Caco-2 (cell line): ENCODE results near the gene DFFB. TPM values are rescaled to one million over a fixed set of nuclear protein-coding genes. Genes with fewer than 3 reads are reported as not detected.

ENCODE experiments used
- BruUV-seq: library from RNA; stranded (reverse); fragments of 400-500 nt; replicated peaks from 2 replicates; lab custom pipeline; 2021; lab: Mats Ljungman, UMichigan
- CTCF ChIA-PET: fragments of 300-600 bp; sonication (Branson Sonifier 250); formaldehyde crosslinking; loops from one replicate; lab custom pipeline; 2022; ENCODE audit warnings: antibody characterized with exemption; lab: Charles Lee
- POLR2A ChIA-PET: fragments of 300-600 bp; sonication (Branson Sonifier 250); formaldehyde crosslinking; loops from one replicate; lab custom pipeline; 2022; ENCODE audit warnings: antibody characterized with exemption; lab: Charles Lee
- DNase-seq, 2 experiments: peaks; one replicate each; pipeline versions ENCODE4 v3.0.0 to v3.0.0-alpha.2; 2020 to 2022
- H3K27me3 ChIP-seq: replicated peaks from 2 replicates; pipeline ENCODE4 v1.6.0; 2011; ENCODE audit warnings: low read length; ENCODE audit not compliant: control insufficient read depth, insufficient read depth
- H3K36me3 ChIP-seq: 2 replicates; pipeline ENCODE4 v1.5.1; 2011; ENCODE audit warnings: low read length; ENCODE audit not compliant: control insufficient read depth, insufficient read depth
- H3K4me1 ChIP-seq: fragments of 250-450 bp; sonication (Bioruptor Pico); 2 replicates; pipeline ENCODE4 v1.5.1; 2020; ENCODE audit warnings: mild to moderate bottlenecking
- H3K4me3 ChIP-seq: 2 replicates; pipeline ENCODE4 v1.5.1; 2011; ENCODE audit warnings: low read depth, mild to moderate bottlenecking, control low read depth, low read length
- H3K9me3 ChIP-seq: fragments of 250-450 bp; sonication (Bioruptor Pico); 2 replicates; pipeline ENCODE4 v1.5.1; 2020; ENCODE audit warnings: mild to moderate bottlenecking, moderate library complexity
- H3K27ac Mint-ChIP-seq: one replicate; pipeline ENCODE4 v1.8.0; 2022; ENCODE audit warnings: mixed read lengths; ENCODE audit not compliant: unreplicated experiment
- H3K27me3 Mint-ChIP-seq: one replicate; pipeline ENCODE4 v1.8.0; 2022; ENCODE audit warnings: mixed read lengths; ENCODE audit not compliant: insufficient read depth, unreplicated experiment
- H3K36me3 Mint-ChIP-seq: one replicate; pipeline ENCODE4 v1.8.0; 2022; ENCODE audit warnings: mild to moderate bottlenecking, mixed read lengths; ENCODE audit not compliant: insufficient read depth, unreplicated experiment
- H3K4me1 Mint-ChIP-seq: one replicate; pipeline ENCODE4 v1.8.0; 2022; ENCODE audit warnings: low read depth, mixed read lengths; ENCODE audit not compliant: unreplicated experiment
- H3K4me3 Mint-ChIP-seq: one replicate; pipeline ENCODE4 v1.8.0; 2022; ENCODE audit warnings: mild to moderate bottlenecking, moderate library complexity, mixed read lengths; ENCODE audit not compliant: unreplicated experiment
- H3K9me3 Mint-ChIP-seq: one replicate; pipeline ENCODE4 v1.8.0; 2022; ENCODE audit warnings: mixed read lengths; ENCODE audit not compliant: unreplicated experiment
- CTCF ChIP-seq, 2 experiments: fragments of 200-600 bp in 1 of 2; IDR thresholded peaks; 1 replicate in 1 of 2; 2 replicates in 1 of 2; pipeline versions ENCODE4 v1.5.1 to v1.8.0; 2011 to 2022; ENCODE audit warnings: antibody characterized with exemption in 1 of 2, control low read depth in 1 of 2, inconsistent platforms in 1 of 2, low read depth in 1 of 2, low read length in 1 of 2, mild to moderate bottlenecking in 1 of 2, moderate library complexity in 1 of 2; ENCODE audit not compliant: insufficient read depth in 1 of 2, severe bottlenecking in 1 of 2, unreplicated experiment in 1 of 2
- intact Hi-C: fragments of 100-400 bp; cut with micrococcal nuclease; formaldehyde crosslinking; loops from one replicate; pipeline ENCODE4 v1.10.0; 2022; ENCODE audit not compliant: unreplicated experiment
- total RNA-seq: library from RNA; stranded (reverse); gene quantifications from 2 replicates; pipeline ENCODE4 v1.2.3, GENCODE V29; 2022

Gene DFFB
- total RNA-seq, 1 experiment from 2014 or later: 7.7 TPM

DNA sequence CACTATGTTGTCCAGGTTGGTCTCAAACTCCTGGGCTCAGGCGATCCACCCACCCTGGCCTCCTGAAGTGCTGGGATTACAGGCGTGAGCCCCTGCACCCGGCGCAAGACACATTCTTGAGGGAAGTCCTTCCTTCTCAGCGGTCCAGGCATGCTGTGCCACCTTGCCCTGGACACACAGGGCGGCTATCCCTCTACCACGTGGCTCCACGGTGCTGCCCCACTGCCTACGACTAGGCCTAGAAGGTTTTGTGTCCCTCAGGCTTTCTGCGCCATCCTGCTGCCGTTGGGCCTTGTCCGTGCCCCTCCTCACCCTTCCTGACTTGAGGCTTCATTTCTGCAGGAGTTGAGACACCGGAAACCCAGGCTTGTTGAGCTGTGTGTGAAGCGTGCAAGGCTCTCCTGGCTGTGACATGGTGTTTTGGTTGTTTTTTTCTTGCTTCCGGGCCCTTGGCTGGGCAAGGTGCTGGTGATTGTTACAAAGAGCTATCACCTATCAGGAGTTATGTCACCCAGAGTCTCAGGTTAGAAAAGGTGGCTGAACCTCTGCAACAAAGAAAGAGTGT, 28.9 kb downstream of the DFFB start:
- no TSS peak for BruUV-seq
- CTCF ChIA-PET: no interaction called here
- no peaks in the 10 kb centered on the region for H3K9me3 Mint-ChIP-seq
- peaks cover 25% of the 10 kb centered on the region for H3K36me3 Mint-ChIP-seq
- no peaks in the 10 kb centered on the region for H3K27me3 Mint-ChIP-seq
- no peak for TF ChIP-seq CTCF (IDR thresholded peaks at IDR 0.05; ENCODE audit: insufficient read depth in 1 of 2, low read depth in 1 of 2, low read length in 1 of 2, severe bottlenecking in 1 of 2, unreplicated experiment in 1 of 2)
- no peak overlapping the region for H3K27ac Mint-ChIP-seq
- no peaks in the 10 kb centered on the region for H3K9me3 ChIP-seq
- no peaks in the 10 kb centered on the region for H3K4me1 Mint-ChIP-seq
- no peaks in the 10 kb centered on the region for H3K27me3 ChIP-seq
- intact Hi-C loops: no loop called here
- H3K4me3 ChIP-seq: no peak overlapping the region
- no peak overlapping the region for H3K4me3 Mint-ChIP-seq
- peaks cover 2% of the 10 kb centered on the region; the same call in 1 of the 2 replicates for H3K36me3 ChIP-seq
- H3K4me1 ChIP-seq: no peaks in the 10 kb centered on the region
- DNase-seq: no peak
- POLR2A ChIA-PET: no interaction called here

GRCh38 chr1:3886691-3887090, 29.4 kb downstream of the DFFB start:
- no peak for TF ChIP-seq CTCF (IDR thresholded peaks at IDR 0.05; ENCODE audit: insufficient read depth in 1 of 2, low read depth in 1 of 2, low read length in 1 of 2, severe bottlenecking in 1 of 2, unreplicated experiment in 1 of 2)
- H3K27me3 Mint-ChIP-seq: no peaks in the 10 kb centered on the region
- H3K4me1 Mint-ChIP-seq: no peaks in the 10 kb centered on the region
- H3K9me3 Mint-ChIP-seq: no peaks in the 10 kb centered on the region
- Histone ChIP-seq H3K9me3 (no peaks in the 10 kb centered on the region), H3K36me3 (peaks cover 2% of the 10 kb centered on the region; the same call in 1 of the 2 replicates), H3K4me1 (no peaks in the 10 kb centered on the region), H3K27me3 (no peaks in the 10 kb centered on the region), H3K4me3 (no peak overlapping the region)
- intact Hi-C loops: no loop called here
- H3K4me3 Mint-ChIP-seq: no peak overlapping the region
- no peak overlapping the region for H3K27ac Mint-ChIP-seq
- ChIA-PET POLR2A (no interaction called here), CTCF (no interaction called here)
- no TSS peak for BruUV-seq
- DNase-seq: no peak
- peaks cover 25% of the 10 kb centered on the region for H3K36me3 Mint-ChIP-seq

DNA sequence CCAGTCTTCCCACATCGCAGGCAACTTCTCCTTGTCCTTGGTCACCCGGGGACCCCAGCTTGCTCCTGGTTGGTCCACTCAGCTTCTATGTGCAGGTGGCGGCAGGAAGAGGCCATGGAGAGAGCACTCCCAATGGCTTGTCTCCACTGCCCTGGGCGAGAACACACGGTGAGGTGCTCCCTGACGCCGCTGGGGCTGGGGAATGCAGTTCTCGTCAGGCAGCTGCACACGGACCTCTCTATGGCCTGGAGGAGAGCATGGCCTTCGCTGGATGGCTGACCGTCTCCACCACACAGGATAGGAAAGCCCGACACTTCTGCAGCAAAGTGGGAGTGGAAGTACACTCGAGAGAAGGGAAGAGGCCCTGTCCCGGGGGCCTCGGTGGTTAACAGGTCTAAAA, 31.0 kb downstream of the DFFB start:
- no peaks in the 10 kb centered on the region for H3K27me3 Mint-ChIP-seq
- POLR2A ChIA-PET: no interaction called here
- H3K4me3 Mint-ChIP-seq: no peak overlapping the region
- CTCF ChIA-PET: no interaction called here
- no TSS peak for BruUV-seq
- no peak for TF ChIP-seq CTCF (IDR thresholded peaks at IDR 0.05; ENCODE audit: insufficient read depth in 1 of 2, low read depth in 1 of 2, low read length in 1 of 2, severe bottlenecking in 1 of 2, unreplicated experiment in 1 of 2)
- no peaks in the 10 kb centered on the region for H3K9me3 ChIP-seq
- no peaks in the 10 kb centered on the region for H3K4me1 Mint-ChIP-seq
- no peaks in the 10 kb centered on the region for H3K4me1 ChIP-seq
- H3K9me3 Mint-ChIP-seq: no peaks in the 10 kb centered on the region
- no peak for DNase-seq
- H3K36me3 Mint-ChIP-seq: peaks cover 18% of the 10 kb centered on the region
- no peak overlapping the region for H3K4me3 ChIP-seq
- no peak overlapping the region for H3K27ac Mint-ChIP-seq
- H3K27me3 ChIP-seq: no peaks in the 10 kb centered on the region
- intact Hi-C loops: no loop called here
- peaks cover 2% of the 10 kb centered on the region; the same call in 1 of the 2 replicates for H3K36me3 ChIP-seq
